ENCODE data around the gene ASPG. TPM values are rescaled to one million over a fixed set of nuclear protein-coding genes. Genes with fewer than 3 reads are reported as not detected.

ASPG gene
- total RNA-seq, 1 donor from 2014 or later = not detected

DNA sequence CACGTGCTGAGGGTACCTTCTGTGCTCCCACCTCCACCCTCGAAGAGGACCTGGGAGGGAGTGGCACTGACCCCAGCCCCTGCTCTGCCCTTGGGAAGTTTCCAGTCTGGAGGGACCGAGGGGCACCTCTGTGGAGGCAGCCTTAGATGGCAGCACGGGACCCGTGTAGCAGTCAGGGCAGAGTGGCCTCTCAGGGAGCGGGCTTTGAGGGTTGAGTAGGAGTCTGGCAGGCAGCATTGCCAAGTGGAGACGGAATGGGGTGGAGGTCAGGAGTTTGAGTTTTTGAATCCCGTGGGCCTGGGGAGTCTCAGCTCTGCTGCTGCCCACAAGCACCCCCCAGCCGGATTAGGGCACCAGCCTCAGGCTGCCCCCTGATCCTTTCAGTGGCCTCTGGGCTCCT lies 74.5 kb downstream of the ASPG start:
- DNase-seq (ENCODE audit: low read depth in 2 of 2) = no peak

DNA sequence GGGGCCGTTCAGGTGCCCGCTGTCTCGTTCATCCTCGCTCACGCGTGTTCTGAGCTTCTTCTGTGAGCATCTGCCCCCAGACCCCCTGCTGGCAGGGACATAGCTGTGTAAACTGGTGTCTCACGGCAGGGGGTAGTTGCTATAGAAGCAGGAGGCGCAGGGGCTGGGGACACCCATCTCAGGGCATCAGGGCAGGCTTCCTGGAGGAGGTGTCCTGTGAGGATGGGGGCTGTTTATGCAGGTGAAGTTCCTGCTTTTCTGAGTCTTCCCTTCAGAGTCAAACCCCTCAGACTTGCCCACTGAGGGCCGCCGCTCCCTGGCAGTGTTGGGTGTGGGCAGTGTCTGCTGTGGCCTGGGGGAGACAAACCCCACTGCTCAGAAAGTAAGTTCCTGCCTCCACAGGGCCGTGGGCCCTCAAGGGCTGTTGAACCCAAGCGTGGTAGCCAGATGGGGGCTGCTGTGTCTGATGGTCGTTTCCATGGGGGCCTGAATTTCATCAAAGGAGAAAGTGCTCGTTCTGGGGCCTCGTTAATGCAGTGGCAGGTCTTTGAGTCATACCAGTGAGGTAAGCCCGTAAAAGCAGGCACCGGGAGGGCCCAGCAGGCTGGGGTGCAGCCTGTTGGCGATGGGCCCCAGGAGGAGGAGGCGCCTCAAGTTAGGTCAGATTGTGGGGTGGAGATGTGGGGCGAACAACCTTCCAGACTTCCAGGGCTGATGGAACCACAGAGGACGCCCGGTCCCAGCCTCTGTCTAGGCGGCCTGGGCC lies 76.3 kb downstream of the ASPG start:
- DNase-seq (ENCODE audit: low read depth in 2 of 2) = no peak

DNA sequence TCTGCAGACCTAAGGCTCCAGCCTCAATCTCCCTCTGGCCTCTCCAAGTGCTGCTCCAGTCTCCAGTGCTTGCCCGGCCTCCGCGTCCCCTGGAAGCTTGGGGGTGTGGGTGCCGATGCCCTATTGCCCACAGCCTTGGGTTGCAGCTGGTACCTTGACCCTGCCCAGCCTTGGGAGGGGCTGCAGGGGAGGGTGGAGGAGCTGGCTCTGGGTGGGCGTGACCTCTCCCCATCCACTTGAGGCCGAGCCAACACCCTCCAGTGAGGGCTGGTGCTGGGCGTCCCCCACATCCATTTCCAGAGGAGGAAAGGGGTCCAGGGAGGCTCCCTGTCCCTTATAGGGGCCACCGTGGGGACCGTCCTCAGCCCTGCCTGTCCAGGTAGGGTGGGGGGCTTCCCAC lies 77.0 kb downstream of the ASPG start:
- no peak for DNase-seq (ENCODE audit: low read depth in 2 of 2)

DNA sequence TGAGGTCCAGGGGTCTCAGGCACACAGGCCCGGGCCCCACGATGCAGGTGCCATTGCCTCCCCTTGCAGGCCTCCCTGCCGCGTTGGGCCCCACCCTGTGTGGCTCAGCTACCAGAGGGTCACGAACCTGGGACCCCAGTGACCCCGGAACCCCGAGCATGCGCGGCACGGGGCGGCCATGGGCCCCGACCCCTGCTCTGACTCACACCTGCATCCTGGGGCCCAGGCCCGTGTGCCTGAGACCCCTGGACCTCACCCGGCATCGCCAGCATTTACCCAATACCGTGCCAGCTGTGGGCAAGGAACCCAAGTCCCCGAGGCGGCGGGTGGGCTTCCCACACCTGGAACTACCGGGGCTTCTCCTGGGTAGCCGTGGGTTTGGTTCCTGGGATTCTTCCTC lies 78.0 kb downstream of the ASPG start:
- no peak for DNase-seq (ENCODE audit: low read depth in 2 of 2)

DNA sequence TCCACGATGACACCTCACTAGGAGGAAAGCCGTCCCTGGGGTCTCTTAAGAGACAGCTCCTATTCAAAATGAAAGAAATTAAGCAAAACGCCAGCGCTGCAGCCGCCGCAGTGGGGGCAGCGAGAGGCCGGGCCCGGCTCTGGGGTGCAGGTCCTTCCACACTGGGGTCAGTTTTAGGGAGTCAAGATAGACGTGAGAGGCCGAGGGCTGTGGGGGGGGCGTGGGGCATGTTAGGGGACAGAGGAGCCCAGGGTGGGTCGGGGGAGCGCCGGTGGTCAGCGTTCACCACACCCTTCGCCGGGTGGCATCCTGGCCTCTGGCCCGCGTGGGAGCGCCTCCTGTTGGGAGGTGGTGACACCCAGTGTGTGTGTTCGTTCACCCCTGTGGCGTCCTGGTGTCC lies 78.5 kb downstream of the ASPG start:
- DNase-seq (ENCODE audit: low read depth in 2 of 2) = no peak

DNA sequence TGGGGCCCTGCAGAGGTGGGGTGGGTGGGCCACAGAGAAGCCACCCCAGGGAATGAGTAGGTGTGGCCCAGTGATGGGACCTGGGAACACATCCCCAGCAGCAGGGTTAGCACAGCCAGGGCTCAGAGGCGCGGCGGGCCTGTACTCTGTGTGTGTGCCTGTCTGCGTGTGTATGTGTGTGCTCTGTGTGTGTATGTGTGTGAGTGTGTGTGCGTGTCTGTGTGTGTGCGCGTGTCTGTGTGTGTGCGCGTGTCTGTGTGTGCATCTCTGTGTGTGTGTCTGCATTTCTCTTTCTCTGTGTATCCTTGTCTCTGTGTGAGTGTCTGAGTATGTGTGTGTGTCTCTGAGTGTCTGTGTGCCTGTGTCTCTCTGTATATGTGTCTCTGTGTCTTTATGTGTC lies 79.0 kb downstream of the ASPG start:
- DNase-seq (ENCODE audit: low read depth in 2 of 2) = no peak

Other genes with a start within 250 kb of the ASPG start
- gene PPP1R13B, start 238.1 kb upstream of the ASPG start, total RNA-seq = 9.1 and 14.7 TPM in 2 replicates
- 0.26 and 0.76 TPM in 2 replicates for gene TDRD9, start 157.2 kb upstream of the ASPG start, total RNA-seq
- not detected in 2 replicates for gene RD3L, start 143.2 kb upstream of the ASPG start, total RNA-seq
- 9.2 and 14.7 TPM in 2 replicates for gene KIF26A, start 52.9 kb downstream of the ASPG start, total RNA-seq